HCT116 (cell line): Measurements from ENCODE around the gene GCAT. TPM values are rescaled to one million over a fixed set of nuclear protein-coding genes. Genes with fewer than 3 reads are reported as not detected.

Source experiments
- ATAC-seq: fragments of 200-7000 bp; cut with Tn5 transposase; 2 replicates; pipeline ENCODE4 v1.9.1; 2020; ENCODE audit warnings: mild to moderate bottlenecking, moderate library complexity
- BruUV-seq: library from RNA; stranded (reverse); fragments of 400-500 nt; replicated peaks from 2 replicates; lab custom pipeline; 2021; lab: Mats Ljungman, UMichigan
- CTCF ChIA-PET: fragments of 300-600 bp; sonication (Branson Sonifier 250); formaldehyde crosslinking; loops from one replicate; lab custom pipeline; 2021; ENCODE audit warnings: antibody characterized with exemption; lab: Charles Lee
- POLR2A ChIA-PET: fragments of 300-600, 350-600 bp; sonication (Branson Sonifier 250); formaldehyde crosslinking; loops from one replicate; lab custom pipeline; 2021; ENCODE audit warnings: antibody characterized with exemption; lab: Charles Lee
- RAD21 ChIA-PET, 2 experiments: fragments of 300-600 bp; sonication (Branson Sonifier 250); formaldehyde crosslinking; loops; one replicate each; lab custom pipeline; 2023; ENCODE audit warnings: low total read pairs in 2 of 2; ENCODE audit not compliant: uncharacterized antibody in 2 of 2, unreplicated experiment in 2 of 2, low non-redundant PET in 1 of 2; lab: Charles Lee
- DNase-seq: peaks from one replicate; pipeline ENCODE4 v3.0.0-alpha.2; 2010; ENCODE audit warnings: low read depth, low spot score
- H2AFZ ChIP-seq: fragments of 200-600 bp; shearing (Covaris generic), sonication (generic); 2 replicates; pipeline ENCODE4 v1.6.1; 2017; ENCODE audit warnings: low read depth, mixed run types, mixed read lengths, antibody characterized with exemption, low read length; ENCODE audit not compliant: poor library complexity, severe bottlenecking
- H3K27ac ChIP-seq: 2 replicates; pipeline ENCODE4 v1.5.1; 2012; ENCODE audit warnings: low read depth, low read length
- H3K27me3 ChIP-seq: fragments of 200-600 bp; sonication (generic); 2 replicates; pipeline ENCODE4 v1.6.1; 2016; ENCODE audit warnings: mixed run types, low read length, mixed read lengths; ENCODE audit not compliant: insufficient read depth
- H3K36me3 ChIP-seq, 2 experiments: fragments of 200-500 bp in 1 of 2; fragments of 200-600 bp in 1 of 2; sonication (Bioruptor generic) in 1 of 2; sonication (generic) in 1 of 2; 2 replicates each; pipeline versions ENCODE4 v1.5.1 to v1.6.1; 2014 to 2016; ENCODE audit warnings: low read length in 2 of 2, inconsistent platforms in 1 of 2, mixed read lengths in 1 of 2, mixed run types in 1 of 2; ENCODE audit not compliant: insufficient read depth in 2 of 2, control insufficient read depth in 1 of 2
- H3K4me1 ChIP-seq, 2 experiments: fragments of 200-600 bp in 1 of 2; sonication (generic) in 1 of 2; 2 replicates each; pipeline versions ENCODE4 v1.5.1 to v1.6.1; 2012 to 2017; ENCODE audit warnings: low read length in 2 of 2, inconsistent platforms in 1 of 2, mild to moderate bottlenecking in 1 of 2, mixed read lengths in 1 of 2, mixed run types in 1 of 2, moderate library complexity in 1 of 2; ENCODE audit not compliant: insufficient read depth in 2 of 2, control insufficient read depth in 1 of 2
- H3K4me2 ChIP-seq: fragments of 200-600 bp; sonication (generic); 2 replicates; pipeline ENCODE4 v1.6.1; 2017; ENCODE audit warnings: mixed run types, low read length, mixed read lengths
- H3K4me3 ChIP-seq, 2 experiments: fragments of 200-600 bp in 1 of 2; sonication (generic) in 1 of 2; replicated peaks in 1 of 2; 2 replicates each; pipeline ENCODE4 v1.5.1; 2011 to 2016; ENCODE audit warnings: low read length in 2 of 2, control low read depth in 1 of 2, low read depth in 1 of 2, mild to moderate bottlenecking in 1 of 2, mixed read lengths in 1 of 2, mixed run types in 1 of 2
- H3K79me2 ChIP-seq: fragments of 200-600 bp; sonication (generic); 2 replicates; pipeline ENCODE4 v1.6.1; 2017; ENCODE audit warnings: mild to moderate bottlenecking, mixed run types, low read length, moderate library complexity, mixed read lengths; ENCODE audit not compliant: insufficient read depth
- H3K9ac ChIP-seq: fragments of 200-600 bp; sonication (generic); 2 replicates; pipeline ENCODE4 v1.6.1; 2016; ENCODE audit warnings: low read length, mixed read lengths
- H3K9me2 ChIP-seq: fragments of 200-600 bp; sonication (generic), shearing (Covaris generic); 2 replicates; pipeline ENCODE4 v1.6.1; 2017; ENCODE audit warnings: mixed run types, mild to moderate bottlenecking, moderate library complexity; ENCODE audit not compliant: insufficient read depth
- H3K9me3 ChIP-seq, 2 experiments: fragments of 200-500 bp in 1 of 2; fragments of 200-600 bp in 1 of 2; sonication (Bioruptor generic) in 1 of 2; sonication (generic) in 1 of 2; 2 replicates each; pipeline ENCODE4 v1.6.1; 2014 to 2017; ENCODE audit warnings: low read length in 2 of 2, mixed read lengths in 2 of 2, inconsistent platforms in 1 of 2, low read depth in 1 of 2, mild to moderate bottlenecking in 1 of 2, mixed run types in 1 of 2, moderate library complexity in 1 of 2; ENCODE audit not compliant: control insufficient read depth in 1 of 2, insufficient read depth in 1 of 2
- H4K20me1 ChIP-seq: fragments of 200-600 bp; sonication (generic), shearing (Covaris generic); 2 replicates; pipeline ENCODE4 v1.6.1; 2017; ENCODE audit warnings: mixed run types, mild to moderate bottlenecking, moderate library complexity; ENCODE audit not compliant: insufficient read depth
- ATF3 ChIP-seq: IDR thresholded peaks from 2 replicates; pipeline ENCODE4 v1.6.1; 2012
- CBX3 ChIP-seq: IDR thresholded peaks from 2 replicates; pipeline ENCODE4 v1.6.1; 2012; ENCODE audit warnings: low read depth
- EGR1 ChIP-seq: IDR thresholded peaks from 2 replicates; pipeline ENCODE4 v1.6.1; 2012; ENCODE audit warnings: low read depth
- ELF1 ChIP-seq: IDR thresholded peaks from 2 replicates; pipeline ENCODE4 v1.6.1; 2012; ENCODE audit warnings: low read depth, borderline replicate concordance
- EZH2 ChIP-seq: fragments of 200-600 bp; sonication (generic); IDR thresholded peaks from 2 replicates; pipeline ENCODE4 v1.6.1; 2017; ENCODE audit warnings: antibody characterized with exemption, mixed run types
- EZH2phosphoT487 ChIP-seq: fragments of 200-600 bp; IDR thresholded peaks from 2 replicates; pipeline ENCODE4 v1.6.1; 2018; ENCODE audit warnings: antibody characterized with exemption, borderline replicate concordance
- FOSL1 ChIP-seq: IDR thresholded peaks from 2 replicates; pipeline ENCODE4 v1.6.1; 2012; ENCODE audit warnings: low read depth
- JUND ChIP-seq: IDR thresholded peaks from 2 replicates; pipeline ENCODE4 v1.6.1; 2012
- POLR2A ChIP-seq: IDR thresholded peaks from 2 replicates; pipeline ENCODE4 v1.7.0; 2011; ENCODE audit warnings: borderline replicate concordance; ENCODE audit not compliant: insufficient read depth, insufficient read length; ENCODE audit errors: extremely low read depth
- RAD21 ChIP-seq: IDR thresholded peaks from 2 replicates; pipeline ENCODE4 v1.6.1; 2012; ENCODE audit warnings: low read depth, mild to moderate bottlenecking
- REST ChIP-seq: IDR thresholded peaks from 2 replicates; pipeline ENCODE4 v1.6.1; 2012; ENCODE audit warnings: low read depth
- SIN3A ChIP-seq: IDR thresholded peaks from 2 replicates; pipeline ENCODE4 v1.6.1; 2012; ENCODE audit warnings: low read depth
- SRF ChIP-seq: IDR thresholded peaks from 2 replicates; pipeline ENCODE4 v1.6.1; 2012; ENCODE audit warnings: low read depth
- TCF7L2 ChIP-seq: IDR thresholded peaks from 2 replicates; pipeline ENCODE4 v1.7.0; 2011; ENCODE audit warnings: borderline replicate concordance, inconsistent platforms; ENCODE audit not compliant: insufficient read depth, insufficient read length; ENCODE audit errors: extremely low read depth
- YY1 ChIP-seq: IDR thresholded peaks from 2 replicates; pipeline ENCODE4 v1.6.1; 2011; ENCODE audit warnings: low read length, low read depth, moderate library complexity, mild to moderate bottlenecking; ENCODE audit not compliant: insufficient replicate concordance; ENCODE audit errors: extremely low read depth
- ZFX ChIP-seq: fragments of 450-650 bp; IDR thresholded peaks from 2 replicates; pipeline ENCODE4 v1.6.1; 2017
- intact Hi-C: fragments of 100-400 bp; cut with micrococcal nuclease; formaldehyde crosslinking; loops from 2 replicates; pipeline ENCODE4 v1.10.0; 2022
- total RNA-seq: library from RNA; stranded (reverse); gene quantifications from one replicate; pipeline ENCODE4 v1.2.1, GENCODE V29; 2021; ENCODE audit not compliant: unreplicated experiment
- TF ChIP-seq, protein P1 (sequence below): IDR thresholded peaks from 2 replicates; pipeline ENCODE4 v1.6.1; 2011; ENCODE audit warnings: mild to moderate bottlenecking, low read length, moderate library complexity; ENCODE audit not compliant: insufficient replicate concordance; ENCODE audit errors: extremely low read depth
- TF ChIP-seq, protein P2 (sequence below): IDR thresholded peaks from 2 replicates; pipeline ENCODE4 v1.6.1; 2012
- TF ChIP-seq, protein P3 (sequence below), 3 experiments: fragments of 200-600 bp in 1 of 3; sonication (generic) in 1 of 3; IDR thresholded peaks in 2 of 3; conservative IDR thresholded peaks in 1 of 3; 2 replicates each; pipeline ENCODE4 v1.5.1; 2012 to 2017; ENCODE audit warnings: low read depth in 2 of 3, low read length in 2 of 3, antibody characterized with exemption in 1 of 3, borderline replicate concordance in 1 of 3, control low read depth in 1 of 3, mild to moderate bottlenecking in 1 of 3, mixed read lengths in 1 of 3, mixed run types in 1 of 3, moderate library complexity in 1 of 3; ENCODE audit not compliant: insufficient read depth in 1 of 3

Gene GCAT
- total RNA-seq, 1 experiment from 2014 or later = 88.7 TPM

DNA sequence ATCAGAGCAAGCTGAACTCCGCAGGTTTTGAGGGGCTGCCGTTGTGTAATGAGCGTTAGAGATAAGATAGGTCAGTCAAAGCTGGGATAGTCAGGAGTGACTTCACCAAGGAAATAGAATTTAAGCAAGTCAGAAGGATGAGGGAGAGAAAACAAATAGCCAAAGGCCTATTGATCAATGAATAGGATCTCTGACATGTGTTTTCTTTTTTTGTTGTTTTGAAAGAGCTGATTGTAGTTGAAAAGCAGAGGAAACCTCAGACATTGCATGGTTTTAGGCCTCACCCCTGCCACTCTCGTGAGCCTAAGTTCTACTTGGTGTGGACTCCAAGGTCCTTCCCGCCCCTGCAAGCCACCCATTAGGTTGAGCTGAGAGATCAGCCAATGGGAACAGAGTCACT, 44.7 kb downstream of the GCAT start:
- H3K27ac ChIP-seq = no peak overlapping the region
- no TSS peak for BruUV-seq
- peaks cover 10% of the 10 kb centered on the region; the same call in 1 of the 2 replicates for H4K20me1 ChIP-seq
- intact Hi-C loops = no loop called here
- H2AFZ ChIP-seq = no peak overlapping the region
- peaks cover 45 to 60% of the 10 kb centered on the region in 2 experiments; a peak in 3 of 4 replicates for H3K36me3 ChIP-seq
- no peak for DNase-seq
- no peak overlapping the region for H3K4me2 ChIP-seq
- H3K4me1 ChIP-seq = peaks cover 10 to 20% of the 10 kb centered on the region in 2 experiments
- H3K9ac ChIP-seq = no peak overlapping the region
- ChIA-PET POLR2A (no interaction called here), CTCF (interaction anchor here (1.1 kb wide), 1 partner anchor 11 kb away, joined by 4 read pairs; no protein-coding TSS in a partner anchor), RAD21 (no interaction called here)
- H3K79me2 ChIP-seq = peaks cover 100% of the 10 kb centered on the region
- TF ChIP-seq POLR2A (no peak), CBX3 (no peak), JUND (no peak), EZH2phosphoT487 (no peak), REST (no peak), FOSL1 (no peak), EZH2 (no peak), ATF3 (no peak), ELF1 (no peak), EGR1 (no peak), SRF (no peak), ZFX (no peak), SIN3A (no peak), TCF7L2 (no peak), RAD21 (no peak), YY1 (no peak)
- TF ChIP-seq, protein P1, sequence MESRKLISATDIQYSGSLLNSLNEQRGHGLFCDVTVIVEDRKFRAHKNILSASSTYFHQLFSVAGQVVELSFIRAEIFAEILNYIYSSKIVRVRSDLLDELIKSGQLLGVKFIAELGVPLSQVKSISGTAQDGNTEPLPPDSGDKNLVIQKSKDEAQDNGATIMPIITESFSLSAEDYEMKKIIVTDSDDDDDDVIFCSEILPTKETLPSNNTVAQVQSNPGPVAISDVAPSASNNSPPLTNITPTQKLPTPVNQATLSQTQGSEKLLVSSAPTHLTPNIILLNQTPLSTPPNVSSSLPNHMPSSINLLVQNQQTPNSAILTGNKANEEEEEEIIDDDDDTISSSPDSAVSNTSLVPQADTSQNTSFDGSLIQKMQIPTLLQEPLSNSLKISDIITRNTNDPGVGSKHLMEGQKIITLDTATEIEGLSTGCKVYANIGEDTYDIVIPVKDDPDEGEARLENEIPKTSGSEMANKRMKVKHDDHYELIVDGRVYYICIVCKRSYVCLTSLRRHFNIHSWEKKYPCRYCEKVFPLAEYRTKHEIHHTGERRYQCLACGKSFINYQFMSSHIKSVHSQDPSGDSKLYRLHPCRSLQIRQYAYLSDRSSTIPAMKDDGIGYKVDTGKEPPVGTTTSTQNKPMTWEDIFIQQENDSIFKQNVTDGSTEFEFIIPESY = no peak
- TF ChIP-seq, protein P2, sequence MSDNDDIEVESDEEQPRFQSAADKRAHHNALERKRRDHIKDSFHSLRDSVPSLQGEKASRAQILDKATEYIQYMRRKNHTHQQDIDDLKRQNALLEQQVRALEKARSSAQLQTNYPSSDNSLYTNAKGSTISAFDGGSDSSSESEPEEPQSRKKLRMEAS = no peak
- TF ChIP-seq, protein P3, sequence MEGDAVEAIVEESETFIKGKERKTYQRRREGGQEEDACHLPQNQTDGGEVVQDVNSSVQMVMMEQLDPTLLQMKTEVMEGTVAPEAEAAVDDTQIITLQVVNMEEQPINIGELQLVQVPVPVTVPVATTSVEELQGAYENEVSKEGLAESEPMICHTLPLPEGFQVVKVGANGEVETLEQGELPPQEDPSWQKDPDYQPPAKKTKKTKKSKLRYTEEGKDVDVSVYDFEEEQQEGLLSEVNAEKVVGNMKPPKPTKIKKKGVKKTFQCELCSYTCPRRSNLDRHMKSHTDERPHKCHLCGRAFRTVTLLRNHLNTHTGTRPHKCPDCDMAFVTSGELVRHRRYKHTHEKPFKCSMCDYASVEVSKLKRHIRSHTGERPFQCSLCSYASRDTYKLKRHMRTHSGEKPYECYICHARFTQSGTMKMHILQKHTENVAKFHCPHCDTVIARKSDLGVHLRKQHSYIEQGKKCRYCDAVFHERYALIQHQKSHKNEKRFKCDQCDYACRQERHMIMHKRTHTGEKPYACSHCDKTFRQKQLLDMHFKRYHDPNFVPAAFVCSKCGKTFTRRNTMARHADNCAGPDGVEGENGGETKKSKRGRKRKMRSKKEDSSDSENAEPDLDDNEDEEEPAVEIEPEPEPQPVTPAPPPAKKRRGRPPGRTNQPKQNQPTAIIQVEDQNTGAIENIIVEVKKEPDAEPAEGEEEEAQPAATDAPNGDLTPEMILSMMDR (IDR thresholded peaks at IDR 0.05 in 2 of 3, conservative IDR thresholded peaks at IDR 0.05 in 1 of 3; ENCODE audit: borderline replicate concordance in 1 of 3, insufficient read depth in 1 of 3, low read depth in 2 of 3, low read length in 2 of 3) = no peak
- no peaks in the 10 kb centered on the region for H3K9me3 ChIP-seq
- H3K9me2 ChIP-seq = no peaks in the 10 kb centered on the region
- no peaks in the 10 kb centered on the region for H3K27me3 ChIP-seq
- no peak overlapping the region for H3K4me3 ChIP-seq
- ATAC-seq = no peak
